ENCODE data around the gene RFX7.
"Not testable (repeated sequence)": the region's sequence is repeated elsewhere in the genome, so short reads cannot be mapped to it uniquely, and the experiment has no call there.

Gene RFX7

GRCh38 chr15:56205061-56205876 is 38.4 kb downstream of the RFX7 start:
- DNase-seq: no peak

- DNase-seq: not testable (repeated sequence)
Observed at GRCh38 chr15:56203312-56203922, 40.3 kb downstream of the RFX7 start.

GRCh38 chr15:56202701-56203100 is 41.0 kb downstream of the RFX7 start:
- no peak for DNase-seq

DNA sequence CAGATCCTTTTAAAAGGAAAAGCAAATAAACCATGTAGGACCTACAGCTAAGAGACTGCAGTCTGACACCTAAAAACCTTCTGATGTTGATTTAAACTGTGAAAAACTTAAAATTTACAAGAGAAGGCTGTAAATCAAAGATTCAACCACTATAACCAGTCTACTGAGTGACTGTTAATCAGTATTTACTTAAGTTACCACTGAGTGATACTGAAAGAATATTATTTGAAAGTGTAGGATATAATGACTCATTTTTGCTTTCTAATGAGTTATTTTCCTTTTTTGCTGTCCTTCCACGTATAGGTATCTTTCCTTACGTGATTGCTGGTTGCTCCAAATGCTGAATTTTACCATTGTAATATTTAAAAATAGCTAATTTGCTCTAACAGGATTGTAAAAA is 44.6 kb downstream of the RFX7 start:
- no peak for DNase-seq

DNA sequence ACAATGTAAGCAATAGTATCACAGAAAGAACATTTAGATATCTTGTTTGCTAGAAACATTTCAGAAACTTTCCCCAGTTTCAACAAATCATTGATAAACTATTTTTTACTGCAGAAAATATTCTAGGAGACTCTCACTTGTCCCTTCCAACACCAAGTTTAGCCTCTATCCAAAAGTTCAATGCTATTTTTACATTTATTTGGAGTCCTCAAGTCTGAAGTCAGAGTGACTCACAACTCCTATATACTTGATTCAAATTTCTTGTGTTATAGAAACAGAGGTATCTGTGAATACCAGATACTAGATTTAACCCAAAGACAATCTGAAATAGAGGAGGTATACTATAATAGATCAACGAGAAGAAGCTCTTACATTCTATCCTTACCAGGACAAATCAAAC is 49.6 kb downstream of the RFX7 start:
- no peak for DNase-seq

DNA sequence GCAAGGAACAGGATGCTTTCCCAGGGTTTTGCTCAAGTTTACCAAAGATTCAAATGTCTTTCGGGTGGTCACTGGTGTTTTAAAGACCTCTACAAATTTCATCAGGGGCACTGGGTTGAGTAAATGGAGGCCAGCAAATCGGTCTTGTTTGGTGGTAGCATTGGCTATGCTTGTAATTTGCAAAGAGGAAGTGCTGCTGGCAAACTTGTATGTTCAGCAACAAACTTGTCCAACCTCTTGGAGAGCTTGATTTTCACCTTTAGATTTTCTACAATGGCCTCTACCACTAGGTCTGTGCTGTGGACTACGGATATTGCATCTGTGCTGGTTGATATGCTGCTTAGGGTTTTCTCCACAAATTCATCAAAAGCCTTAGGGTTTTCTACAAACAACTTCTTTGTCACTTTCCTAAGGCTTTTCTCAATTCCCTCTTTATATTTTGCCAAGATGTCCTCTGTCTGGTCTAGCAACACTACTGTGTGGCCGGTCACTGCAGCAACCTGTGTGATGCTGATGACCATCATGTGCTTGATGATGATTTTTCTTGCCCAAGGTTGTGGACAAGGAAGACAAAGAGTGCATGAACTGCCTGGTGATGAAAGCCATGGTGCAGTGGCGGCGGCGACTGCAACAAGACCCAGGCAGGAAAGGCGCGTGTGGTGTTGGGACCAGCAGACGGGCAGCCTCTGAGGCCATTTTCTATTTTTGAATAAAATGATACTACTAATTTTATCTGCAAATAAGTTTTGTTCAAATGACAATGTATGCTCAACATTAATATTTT is 50.8 kb downstream of the RFX7 start:
- no peak for DNase-seq

DNA sequence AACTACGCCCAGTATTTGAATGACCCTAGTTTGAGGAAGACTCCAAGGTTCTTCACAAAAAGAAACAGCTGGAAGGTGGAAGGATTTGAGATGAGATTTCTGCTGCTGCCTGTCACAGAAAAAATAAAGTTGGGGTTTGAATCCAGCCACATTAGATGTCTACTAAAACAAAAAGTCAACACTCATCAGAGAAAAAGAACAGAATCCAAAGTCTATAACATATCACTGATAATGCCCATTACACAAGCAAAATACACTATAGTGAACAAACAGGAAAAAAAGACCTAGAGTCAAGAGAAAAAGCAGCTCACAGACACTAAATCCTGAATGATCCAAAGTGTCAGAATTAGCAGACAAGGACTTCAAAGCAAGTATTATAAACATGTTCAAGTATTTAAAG is 56.0 kb downstream of the RFX7 start:
- DNase-seq: no peak

- no peak for DNase-seq
Observed at GRCh38 chr15:56185980-56186379, 57.7 kb downstream of the RFX7 start.

DNA sequence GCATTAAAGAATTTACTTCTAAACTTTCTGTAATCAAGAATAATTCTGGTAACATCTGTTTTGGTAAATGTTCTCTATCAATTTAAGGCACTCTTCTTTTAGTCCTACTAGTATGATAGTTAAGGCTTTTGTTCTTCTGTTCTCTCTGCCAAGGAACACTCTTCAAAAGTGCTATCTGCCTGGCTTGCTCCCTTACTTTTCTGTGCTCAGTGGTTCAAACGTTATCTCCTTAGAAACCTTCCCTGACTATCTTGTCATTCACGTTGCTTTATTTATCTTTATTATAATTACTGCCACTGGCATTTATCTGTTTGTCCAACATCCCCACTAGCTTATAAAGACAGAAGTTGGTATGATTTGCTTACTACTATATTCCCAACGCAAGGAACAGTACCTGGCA is 59.2 kb downstream of the RFX7 start:
- no peak for DNase-seq

- no peak for DNase-seq
Observed at GRCh38 chr15:56180851-56181250, 62.8 kb downstream of the RFX7 start.

DNA sequence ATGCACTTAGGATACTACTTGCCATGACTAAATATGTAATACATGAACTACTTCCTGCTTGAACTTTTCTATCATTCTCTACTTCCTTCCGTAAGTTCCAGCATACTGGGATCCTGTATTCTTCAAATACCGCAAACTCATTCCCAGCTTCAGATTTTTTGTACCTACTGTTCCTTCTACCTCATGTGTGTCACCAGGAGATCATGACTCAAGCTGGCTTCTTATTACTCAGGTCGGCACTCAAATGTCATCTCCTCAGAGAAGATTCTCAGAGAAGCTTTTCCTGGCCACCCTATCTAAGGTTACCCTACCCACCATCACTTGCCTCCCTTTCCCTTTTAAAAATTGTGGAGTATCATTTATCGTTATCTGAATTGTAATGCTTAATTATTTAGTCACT is 66.7 kb downstream of the RFX7 start:
- DNase-seq: no peak

DNA sequence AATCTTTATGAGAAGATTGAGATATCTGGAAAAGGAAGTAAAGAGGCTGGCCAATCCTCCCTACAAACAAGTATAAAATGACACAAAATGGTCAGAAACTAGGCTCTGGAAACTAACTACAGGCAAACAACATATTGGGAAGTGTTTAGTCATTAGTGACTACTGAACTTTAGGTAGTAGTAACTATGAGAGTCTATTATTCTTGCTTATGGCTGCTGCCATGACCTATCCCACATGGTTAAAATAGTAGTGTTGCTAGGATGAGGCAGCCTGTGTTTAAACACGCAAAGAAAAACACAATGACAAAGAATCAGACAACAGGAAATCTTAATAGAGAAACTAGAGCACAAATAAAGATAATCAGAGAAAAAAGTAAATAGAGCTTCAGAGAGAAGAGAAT is 67.9 kb downstream of the RFX7 start:
- DNase-seq: no peak

DNA sequence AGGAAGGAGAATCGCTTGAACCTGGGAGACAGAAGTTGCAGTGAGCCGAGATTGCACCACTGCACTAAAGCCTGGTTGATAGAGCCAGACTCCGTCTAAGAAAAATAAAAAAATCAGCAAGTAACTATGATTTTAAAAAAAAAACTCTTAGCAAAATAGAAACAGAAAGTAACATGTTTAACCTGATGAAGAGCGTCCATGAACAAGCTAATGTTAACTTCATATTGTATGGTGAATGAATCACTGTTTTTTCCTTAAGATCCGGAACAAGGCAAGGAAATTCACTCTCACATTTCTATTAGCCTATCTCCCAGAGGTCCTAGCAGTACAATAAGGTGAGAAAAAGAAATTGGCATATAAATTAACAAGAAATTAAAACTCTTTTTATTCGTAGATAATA is 69.0 kb downstream of the RFX7 start:
- DNase-seq: no peak

GRCh38 chr15:56168394-56168793 is 75.3 kb downstream of the RFX7 start:
- no peak for DNase-seq

GRCh38 chr15:56165234-56165633 is 78.4 kb downstream of the RFX7 start:
- DNase-seq: no peak

- no peak for DNase-seq
Observed at GRCh38 chr15:56160966-56161365, 82.7 kb downstream of the RFX7 start.

DNA sequence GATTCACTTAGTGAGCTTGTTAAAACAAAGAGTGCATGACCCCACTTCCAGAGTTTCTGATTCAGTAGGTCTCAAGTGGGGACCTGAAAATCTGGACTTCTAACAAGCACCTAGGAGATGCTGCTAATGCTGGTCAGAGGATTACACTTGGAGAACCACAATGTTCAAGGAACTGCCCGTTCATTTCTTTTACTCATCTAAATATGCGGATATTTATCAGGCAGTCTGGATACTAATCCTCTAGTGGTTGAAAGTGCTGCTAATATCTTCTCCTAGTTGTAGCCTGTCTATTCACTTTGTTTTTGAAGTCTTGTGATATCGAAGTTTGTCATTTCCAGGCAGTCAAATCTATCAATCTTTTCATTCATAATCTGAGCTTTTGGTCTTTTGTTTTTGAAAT is 86.8 kb downstream of the RFX7 start:
- no peak for DNase-seq

DNA sequence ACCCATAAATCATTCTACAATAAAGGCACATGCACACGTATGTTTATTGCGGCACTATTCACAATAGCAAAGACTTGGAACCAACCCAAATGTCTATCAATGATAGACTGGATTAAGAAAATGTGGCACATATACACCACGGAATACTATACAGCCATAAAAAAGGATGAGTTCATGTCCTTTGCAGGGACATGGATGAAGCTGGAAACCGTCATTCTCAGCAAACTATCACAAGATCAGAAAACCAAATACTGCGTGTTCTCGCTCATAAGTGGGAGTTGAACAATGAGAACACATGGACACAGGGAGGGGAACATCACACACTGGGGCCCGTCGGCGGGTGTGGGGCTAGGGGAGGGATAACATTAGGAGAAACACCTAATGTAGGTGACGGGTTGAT is 88.4 kb downstream of the RFX7 start:
- DNase-seq: not testable (repeated sequence)

DNA sequence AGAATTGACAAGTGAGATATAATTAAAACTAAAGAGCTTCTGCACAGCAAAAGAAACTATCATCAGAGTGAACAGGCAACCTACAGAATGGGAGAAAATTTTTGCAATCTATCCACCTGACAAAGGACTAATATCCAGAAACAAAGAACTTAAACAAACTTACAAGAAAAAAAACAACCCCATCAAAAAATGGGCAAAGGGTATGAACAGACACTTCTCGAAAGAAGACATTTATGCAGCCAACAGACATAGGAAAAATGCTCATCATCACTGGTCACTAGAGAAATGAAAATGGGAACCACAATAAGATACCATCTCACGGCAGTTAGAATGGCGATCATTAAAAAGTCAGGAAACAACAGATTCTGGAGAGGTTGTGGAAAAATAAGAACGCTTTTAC is 88.9 kb downstream of the RFX7 start:
- not testable (repeated sequence) for DNase-seq

DNA sequence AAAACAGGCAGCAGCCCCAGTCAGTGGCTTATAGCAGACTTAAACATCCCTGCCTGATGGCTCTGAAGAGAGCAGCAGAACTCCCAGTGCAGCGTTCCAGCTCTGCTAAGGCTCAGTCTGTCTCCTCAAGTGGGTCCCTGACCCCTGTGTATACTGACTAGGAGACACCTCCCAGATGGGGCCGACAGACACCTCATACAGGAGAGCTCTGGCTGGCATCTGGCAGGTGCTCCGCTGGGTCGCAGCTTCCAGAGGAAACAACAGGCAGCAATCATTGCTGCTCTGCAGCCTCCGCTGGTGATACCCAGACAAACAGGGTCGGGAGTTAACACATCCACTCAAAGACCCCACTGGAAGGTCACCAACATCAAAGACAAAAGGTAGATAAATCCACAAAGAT is 93.5 kb downstream of the RFX7 start:
- DNase-seq: no peak

- no peak for DNase-seq
Observed at GRCh38 chr15:56148064-56148463, 95.6 kb downstream of the RFX7 start.

DNA sequence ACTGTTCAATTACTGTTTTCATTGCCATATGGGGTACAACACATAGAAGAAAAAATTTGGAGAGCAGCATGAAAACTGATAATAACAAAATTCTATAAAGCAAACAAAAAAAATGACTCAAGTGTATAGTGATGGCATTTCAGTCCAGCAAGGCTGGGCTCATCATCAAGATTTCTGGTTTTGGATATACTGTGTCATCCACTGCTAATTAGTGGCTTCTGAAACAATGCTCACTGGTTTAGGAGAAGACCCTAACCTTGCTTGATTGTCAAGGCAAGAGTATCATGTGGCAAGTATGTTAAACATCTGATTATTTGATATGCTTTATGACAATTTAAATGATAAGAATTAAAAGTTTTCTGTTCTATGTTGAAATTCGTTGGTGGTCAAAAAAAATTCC is 96.9 kb downstream of the RFX7 start:
- no peak for DNase-seq

- DNase-seq: no peak
Observed at GRCh38 chr15:56128081-56128480, 115.6 kb downstream of the RFX7 start.

- no peak for DNase-seq
Observed at GRCh38 chr15:56126409-56126808, 117.3 kb downstream of the RFX7 start.
